ENCODE results near the gene TAGLN3.
"Not testable (repeated sequence)": the region's sequence is repeated elsewhere in the genome, so short reads cannot be mapped to it uniquely, and the experiment has no call there.

TAGLN3 gene

DNA sequence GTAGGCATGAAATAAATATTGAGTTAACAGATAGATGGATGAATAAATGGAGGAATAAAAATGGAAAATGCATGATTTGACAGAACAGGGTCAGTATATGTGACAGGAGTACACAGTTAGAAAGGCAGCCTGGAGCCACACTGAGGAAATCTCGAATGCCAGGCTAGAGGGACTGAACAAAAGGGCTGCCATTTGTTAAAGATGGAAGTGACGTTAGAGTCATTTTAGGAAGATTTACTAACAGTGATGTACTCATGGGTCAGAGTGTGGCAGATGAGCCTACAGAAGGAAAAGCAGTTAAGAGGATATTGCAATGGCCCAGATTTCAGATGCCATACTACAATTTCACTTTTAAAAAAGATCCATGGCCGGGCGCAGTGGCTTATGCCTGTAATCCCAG lies 28.4 kb downstream of the TAGLN3 start:
- H3K4me3 ChIP-seq (ENCODE audit: control insufficient read depth, low read depth, low read length): no peak overlapping the region
- TF ChIP-seq, protein P1, sequence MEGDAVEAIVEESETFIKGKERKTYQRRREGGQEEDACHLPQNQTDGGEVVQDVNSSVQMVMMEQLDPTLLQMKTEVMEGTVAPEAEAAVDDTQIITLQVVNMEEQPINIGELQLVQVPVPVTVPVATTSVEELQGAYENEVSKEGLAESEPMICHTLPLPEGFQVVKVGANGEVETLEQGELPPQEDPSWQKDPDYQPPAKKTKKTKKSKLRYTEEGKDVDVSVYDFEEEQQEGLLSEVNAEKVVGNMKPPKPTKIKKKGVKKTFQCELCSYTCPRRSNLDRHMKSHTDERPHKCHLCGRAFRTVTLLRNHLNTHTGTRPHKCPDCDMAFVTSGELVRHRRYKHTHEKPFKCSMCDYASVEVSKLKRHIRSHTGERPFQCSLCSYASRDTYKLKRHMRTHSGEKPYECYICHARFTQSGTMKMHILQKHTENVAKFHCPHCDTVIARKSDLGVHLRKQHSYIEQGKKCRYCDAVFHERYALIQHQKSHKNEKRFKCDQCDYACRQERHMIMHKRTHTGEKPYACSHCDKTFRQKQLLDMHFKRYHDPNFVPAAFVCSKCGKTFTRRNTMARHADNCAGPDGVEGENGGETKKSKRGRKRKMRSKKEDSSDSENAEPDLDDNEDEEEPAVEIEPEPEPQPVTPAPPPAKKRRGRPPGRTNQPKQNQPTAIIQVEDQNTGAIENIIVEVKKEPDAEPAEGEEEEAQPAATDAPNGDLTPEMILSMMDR (IDR thresholded peaks at IDR 0.05; ENCODE audit: control insufficient read depth, insufficient read depth, low read depth, low read length, missing control alignments): no peak
- no peak for DNase-seq (ENCODE audit: low read depth)

GRCh38 chr3:112027826-112028225 lies 29.1 kb downstream of the TAGLN3 start:
- TF ChIP-seq, protein P1 (IDR thresholded peaks at IDR 0.05; ENCODE audit: control insufficient read depth, insufficient read depth, low read depth, low read length, missing control alignments): no peak
- no peak overlapping the region for H3K4me3 ChIP-seq (ENCODE audit: control insufficient read depth, low read depth, low read length)
- DNase-seq (ENCODE audit: low read depth): no peak

- TF ChIP-seq, protein P1 (IDR thresholded peaks at IDR 0.05; ENCODE audit: control insufficient read depth, insufficient read depth, low read depth, low read length, missing control alignments): no peak
- H3K4me3 ChIP-seq (ENCODE audit: control insufficient read depth, low read depth, low read length): no peak overlapping the region
- no peak for DNase-seq (ENCODE audit: low read depth)
These were observed 32.2 kb downstream of the TAGLN3 start for GRCh38 chr3:112030901-112031300.

- no peak for DNase-seq (ENCODE audit: low read depth)
- TF ChIP-seq, protein P1 (IDR thresholded peaks at IDR 0.05; ENCODE audit: control insufficient read depth, insufficient read depth, low read depth, low read length, missing control alignments): no peak
- H3K4me3 ChIP-seq (ENCODE audit: control insufficient read depth, low read depth, low read length): no peak overlapping the region
These were observed 33.5 kb downstream of the TAGLN3 start for GRCh38 chr3:112032098-112032731.

DNA sequence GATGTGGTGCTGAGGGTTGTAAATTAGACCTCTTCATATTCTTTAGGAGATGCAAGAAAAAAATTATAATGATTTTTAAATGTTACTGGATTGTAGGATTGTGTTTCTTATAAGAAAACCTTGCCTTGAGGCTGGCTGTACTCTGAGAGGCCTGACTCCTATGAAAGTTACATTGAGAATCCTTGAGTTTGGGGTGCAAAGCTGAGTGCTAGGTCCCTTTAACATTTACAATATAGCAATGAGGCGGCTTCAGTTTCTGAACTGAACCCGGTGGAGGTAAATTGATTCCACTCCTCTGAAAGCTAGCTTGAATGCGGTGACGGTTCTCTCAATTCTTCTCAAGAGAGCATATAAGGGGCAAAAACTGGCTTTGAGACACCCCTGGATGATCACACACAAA lies 35.7 kb downstream of the TAGLN3 start, which contains the start of gene TMPRSS7:
TMPRSS7 (plus strand) TSS at position 301 of the 400 bp plus-strand sequence. CDS start 110 bp downstream, outside the sequence.
- no peak for DNase-seq (ENCODE audit: low read depth)
- TF ChIP-seq, protein P1 (IDR thresholded peaks at IDR 0.05; ENCODE audit: control insufficient read depth, insufficient read depth, low read depth, low read length, missing control alignments): no peak

DNA sequence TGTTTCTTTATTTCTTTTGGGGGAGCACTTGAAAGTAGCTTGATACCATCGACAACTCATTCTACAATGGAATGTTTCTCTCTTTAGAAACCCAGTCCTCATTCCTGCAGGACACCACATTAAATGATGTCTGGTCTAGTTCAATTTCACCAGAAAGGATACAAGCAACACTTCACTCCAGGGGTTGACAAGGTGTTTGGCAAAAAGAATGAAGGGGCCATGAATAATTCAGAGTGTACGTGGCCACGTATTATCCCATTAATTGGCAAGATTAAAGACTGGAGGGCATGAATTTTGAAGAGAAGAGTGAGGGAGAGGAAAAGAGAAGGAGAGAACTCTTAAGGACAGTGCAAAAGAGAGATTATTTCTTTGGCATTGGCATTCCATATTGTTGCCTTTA lies 36.5 kb downstream of the TAGLN3 start:
- no peak overlapping the region for H3K4me3 ChIP-seq (ENCODE audit: control insufficient read depth, low read depth, low read length)
- no peak for DNase-seq (ENCODE audit: low read depth)
- TF ChIP-seq, protein P1 (IDR thresholded peaks at IDR 0.05; ENCODE audit: control insufficient read depth, insufficient read depth, low read depth, low read length, missing control alignments): no peak

More for the DNA sequence above, 35.7 kb downstream of the TAGLN3 start, which contains the start of gene TMPRSS7:
- H3K4me3 ChIP-seq (ENCODE audit: control insufficient read depth, low read depth, low read length): no peak within 1 kb of the TSS

DNA sequence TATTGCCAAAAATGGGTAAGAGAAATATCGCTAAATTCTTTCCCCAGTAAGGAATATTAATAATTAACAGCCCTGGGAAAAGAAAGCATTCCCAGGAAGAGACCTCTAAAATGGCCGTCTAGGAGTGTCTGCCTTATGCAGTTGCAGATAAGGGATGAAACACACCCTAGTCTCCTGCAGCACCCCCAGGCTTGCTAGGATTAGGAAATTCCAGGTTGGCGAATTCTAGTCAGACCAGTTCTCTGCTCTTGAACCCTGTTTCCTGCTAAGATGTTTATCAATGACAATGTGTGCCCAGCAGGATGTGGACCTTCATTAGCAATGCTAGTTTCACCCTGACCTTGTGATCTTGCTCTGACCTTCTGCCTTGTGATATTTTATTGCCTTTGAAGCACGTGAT lies 38.5 kb downstream of the TAGLN3 start:
- not testable (repeated sequence) for DNase-seq (ENCODE audit: low read depth); H3K4me3 ChIP-seq (ENCODE audit: control insufficient read depth, low read depth, low read length)
